ENCODE results near the gene TMEM178A.

GRCh38 chr2:39684464-39684863 lies 18.7 kb downstream of the TMEM178A start:
- TF ChIP-seq EP300 (conservative IDR thresholded peaks at IDR 0.05; ENCODE audit: poor library complexity, severe bottlenecking) (no peak), EZH2 (IDR thresholded peaks at IDR 0.05; ENCODE audit: borderline replicate concordance, insufficient read depth, low read length, poor library complexity, severe bottlenecking) (no peak)
